SHP77 (cell line): ENCODE results near the gene CORIN.
A peak's percentile ranks its signal among the peaks of the same experiment; 100 is the strongest.
"Not testable (repeated sequence)": the region's sequence is repeated elsewhere in the genome, so short reads cannot be mapped to it uniquely, and the experiment has no call there.

Experiments
- DNase-seq, 2 experiments: peaks; one replicate each; lab custom pipeline; 2025; lab: John Stamatoyannopoulos, UW

Gene CORIN

DNA sequence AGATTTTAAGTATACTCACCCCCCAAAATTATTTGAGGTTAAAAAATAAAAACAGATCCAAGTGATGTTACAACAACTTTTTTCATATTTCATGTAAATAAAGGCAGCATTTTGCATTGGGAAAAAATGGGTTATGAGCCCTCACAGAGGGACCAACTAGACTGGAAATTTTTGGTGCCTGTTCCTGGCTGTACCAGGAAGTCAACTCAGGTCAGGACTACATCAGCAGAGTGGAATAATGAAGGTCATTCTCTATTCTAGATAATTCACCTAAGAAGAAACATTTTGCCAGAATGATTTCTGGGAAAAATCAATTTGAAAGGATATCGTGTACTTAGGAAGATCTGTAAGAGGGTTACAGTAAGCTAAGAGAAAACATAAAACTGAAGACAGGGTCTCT is 66.8 kb downstream of the CORIN start:
- no peak for DNase-seq

- not testable (repeated sequence) for DNase-seq
These were observed 69.9 kb downstream of the CORIN start for GRCh38 chr4:47767956-47768355.

GRCh38 chr4:47763279-47763678 is 74.6 kb downstream of the CORIN start:
- no peak for DNase-seq

GRCh38 chr4:47762376-47763266 is 75.2 kb downstream of the CORIN start:
- no peak for DNase-seq

GRCh38 chr4:47753316-47753715 is 84.6 kb downstream of the CORIN start:
- DNase-seq = not testable (repeated sequence)

- DNase-seq = no peak
These were observed 85.7 kb downstream of the CORIN start for GRCh38 chr4:47752214-47752613.

- DNase-seq = no peak
These were observed 87.1 kb downstream of the CORIN start for GRCh38 chr4:47750788-47751187.

DNA sequence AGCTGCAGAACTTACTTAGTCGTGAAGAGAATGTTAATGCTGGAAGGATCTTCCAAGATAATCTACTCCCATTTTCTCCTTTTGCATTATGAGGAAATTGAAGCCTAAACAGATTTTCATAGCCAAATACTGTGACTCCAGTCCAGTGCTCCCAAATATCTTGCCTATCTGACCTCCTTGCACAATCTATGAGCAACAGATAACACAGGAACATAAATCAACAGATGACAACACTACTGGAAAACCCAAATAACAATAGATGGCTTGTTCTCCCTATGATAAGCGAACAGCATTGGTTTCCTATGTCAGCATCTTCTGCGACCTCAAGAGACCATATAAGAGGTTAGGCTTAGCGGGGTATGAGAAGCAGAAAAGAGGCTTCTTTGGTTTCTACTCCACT is 88.0 kb downstream of the CORIN start:
- no peak for DNase-seq

DNA sequence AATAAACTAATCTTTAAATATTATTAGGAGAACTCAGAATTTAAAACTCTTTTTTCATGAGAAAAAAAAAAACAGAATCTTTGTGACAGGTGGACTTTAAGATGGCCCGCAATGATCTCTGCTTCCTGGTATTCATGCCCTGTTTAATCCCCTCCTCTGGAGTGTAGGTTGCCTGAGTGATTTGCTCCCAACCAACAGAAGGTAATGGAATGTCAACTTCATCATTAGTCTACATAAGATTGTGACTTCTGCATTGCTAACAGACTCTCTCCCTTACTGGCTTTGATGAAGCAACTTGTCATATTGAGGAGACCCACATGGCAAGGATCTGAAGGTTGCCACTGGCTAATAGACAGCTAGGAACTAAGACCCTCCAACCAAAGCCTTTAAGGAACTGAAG is 88.8 kb downstream of the CORIN start:
- no peak for DNase-seq

DNA sequence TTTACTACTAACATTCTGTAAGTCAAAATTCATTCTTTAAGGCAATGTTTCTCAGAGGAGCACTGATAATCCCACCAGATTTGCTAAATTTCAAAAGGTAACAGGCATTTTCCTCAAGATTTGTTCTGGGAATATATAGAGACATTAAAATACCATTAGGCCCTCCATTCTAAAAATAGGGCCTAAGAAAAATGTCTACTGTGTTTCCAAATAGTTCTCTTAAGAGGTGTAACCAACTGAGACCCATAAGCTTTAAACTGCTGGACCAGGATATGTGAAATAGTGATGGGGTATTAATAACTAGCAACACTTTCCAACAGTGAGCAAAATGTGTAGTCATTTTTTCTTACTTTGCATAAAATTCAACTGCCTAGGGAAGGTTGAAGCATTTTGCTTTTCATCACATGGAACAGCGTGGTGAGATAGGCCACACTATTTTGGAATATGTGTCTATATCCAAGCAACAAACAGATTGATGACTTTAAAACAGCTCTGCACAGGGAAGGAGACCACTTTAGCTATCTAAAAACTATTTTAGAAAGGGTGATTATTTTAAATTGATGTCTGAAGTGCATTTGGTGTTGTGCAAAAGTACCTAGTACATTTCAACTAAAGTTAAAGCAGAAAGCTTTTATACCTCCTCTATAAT is 89.9 kb downstream of the CORIN start:
- no peak for DNase-seq

GRCh38 chr4:47747211-47747610 is 90.7 kb downstream of the CORIN start:
- no peak for DNase-seq

GRCh38 chr4:47746122-47746521 is 91.7 kb downstream of the CORIN start:
- no peak for DNase-seq

GRCh38 chr4:47744843-47745382 is 93.0 kb downstream of the CORIN start:
- DNase-seq = no peak

DNA sequence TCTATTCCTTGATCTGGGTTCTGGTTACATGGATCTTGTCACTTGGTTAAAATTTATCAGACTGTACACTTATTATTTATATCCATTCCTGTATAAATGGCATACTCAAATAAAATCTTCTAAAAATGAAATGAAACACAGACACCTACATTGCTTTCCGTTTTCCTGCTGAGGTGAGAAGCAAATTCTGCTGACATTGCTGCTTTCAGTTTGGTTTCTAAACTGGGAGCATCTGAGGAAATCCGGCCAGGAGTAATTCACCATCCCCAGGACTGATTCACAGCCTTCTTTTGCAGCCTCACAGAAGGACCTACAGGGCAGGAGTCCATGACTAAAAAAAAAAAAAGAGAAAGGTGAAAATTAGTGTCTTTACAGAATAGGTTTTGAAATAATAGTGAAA is 93.6 kb downstream of the CORIN start:
- peak in 1 of 2 experiments; percentile 18 for DNase-seq

- no peak for DNase-seq
These were observed 96.7 kb downstream of the CORIN start for GRCh38 chr4:47741200-47741599.

DNA sequence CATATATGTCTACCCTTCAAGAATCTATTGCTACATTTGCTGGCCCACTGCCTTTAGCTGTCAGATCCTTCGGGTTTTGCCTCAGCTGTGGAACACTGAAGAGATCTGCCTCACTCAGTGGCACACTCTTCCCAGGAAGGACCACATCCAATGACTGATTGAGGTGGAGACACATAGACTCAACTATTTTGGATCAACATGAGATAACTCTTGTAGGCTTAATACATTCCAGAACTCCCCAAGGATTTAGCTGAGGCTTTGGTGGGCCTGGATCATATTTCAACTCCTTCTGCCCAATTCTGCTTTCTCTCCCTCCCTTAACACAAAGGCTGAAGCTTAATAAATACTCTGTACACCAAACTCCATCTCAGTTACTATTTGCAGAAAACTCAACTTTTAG is 100.5 kb downstream of the CORIN start:
- no peak for DNase-seq

GRCh38 chr4:47736555-47736954 is 101.3 kb downstream of the CORIN start:
- DNase-seq = no peak

DNA sequence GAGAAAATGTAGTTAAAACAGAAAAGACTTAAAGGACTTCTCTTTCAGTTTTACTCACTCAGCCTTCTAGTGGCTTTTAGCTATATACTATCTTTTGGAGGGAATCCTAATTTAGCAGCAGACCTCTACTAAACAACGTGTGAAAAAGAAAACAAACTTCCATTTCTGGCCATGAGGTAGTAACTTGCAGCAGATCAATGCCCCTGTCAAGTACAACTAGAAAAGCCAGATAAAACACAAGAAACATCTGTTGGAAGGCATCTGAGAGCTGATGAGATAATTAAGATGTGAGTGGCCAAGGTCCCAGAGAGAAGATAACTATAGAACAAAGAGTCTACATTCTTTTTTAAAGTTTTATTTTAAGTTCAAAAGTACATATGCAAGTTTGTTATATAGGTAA is 101.7 kb downstream of the CORIN start:
- DNase-seq = no peak

- no peak for DNase-seq
These were observed 104.3 kb downstream of the CORIN start for GRCh38 chr4:47733302-47734175.

GRCh38 chr4:47731182-47731581 is 106.7 kb downstream of the CORIN start:
- no peak for DNase-seq

GRCh38 chr4:47729131-47729680 is 108.7 kb downstream of the CORIN start:
- DNase-seq = no peak
